Heart left ventricle (tissue), 13 donors: ENCODE data around the gene WSCD2.

Experiments used
- POLR2A ChIP-seq, 2 donors: fragments of 450-650 bp; IDR thresholded peaks; one replicate each; pipeline ENCODE4 v1.6.1; 2017; ENCODE audit warnings: antibody characterized with exemption in 2 of 2, mild to moderate bottlenecking in 2 of 2, moderate library complexity in 2 of 2
- TF ChIP-seq, protein P1 (sequence below), 12 donors: fragments of 200-600 bp; sonication (generic) in 4 of 12; IDR thresholded peaks; one replicate each; pipeline versions ENCODE4 v1.5.0 to v1.8.0; 2018 to 2022; ENCODE audit warnings: antibody characterized with exemption in 12 of 12, mild to moderate bottlenecking in 5 of 12
- donor health status: ischemic (EF 13 %, LVEDD 7.1; RV severe dilation, severe dysfunction).
- donor health status: DM: no; HTN: yes; CAD: no.
- donor health status: DM: no; HTN: no; CAD: no.
- donor health status: ischemic (EF 25% LVEDD 6.9; RV normal size, moderate dysfunction).
- donor health status: ischemic (EF 25% LVEDD 5.7; RV mildly dilated, moderate dysfunction).
- donor health status: ischemic (EF 35%, LVEDD 5.7; RV mildly dilated, moderate dysfunction).
- donor health status: nonischemic (EF 11% LVEDD 7.7; RV severe dilation, severe dysfunction).
- donor health status: DM: yes; HTN: yes; CAD: no.
- donor health status: PGD.
- donor health status: ischemic (EF 29% LVEDD 5.4; RV normal size, mild dysfunction).
- donor health status: nonischemic (EF 23%, LVEDD 6.1; RV moderate dilation, normal function).

DNA sequence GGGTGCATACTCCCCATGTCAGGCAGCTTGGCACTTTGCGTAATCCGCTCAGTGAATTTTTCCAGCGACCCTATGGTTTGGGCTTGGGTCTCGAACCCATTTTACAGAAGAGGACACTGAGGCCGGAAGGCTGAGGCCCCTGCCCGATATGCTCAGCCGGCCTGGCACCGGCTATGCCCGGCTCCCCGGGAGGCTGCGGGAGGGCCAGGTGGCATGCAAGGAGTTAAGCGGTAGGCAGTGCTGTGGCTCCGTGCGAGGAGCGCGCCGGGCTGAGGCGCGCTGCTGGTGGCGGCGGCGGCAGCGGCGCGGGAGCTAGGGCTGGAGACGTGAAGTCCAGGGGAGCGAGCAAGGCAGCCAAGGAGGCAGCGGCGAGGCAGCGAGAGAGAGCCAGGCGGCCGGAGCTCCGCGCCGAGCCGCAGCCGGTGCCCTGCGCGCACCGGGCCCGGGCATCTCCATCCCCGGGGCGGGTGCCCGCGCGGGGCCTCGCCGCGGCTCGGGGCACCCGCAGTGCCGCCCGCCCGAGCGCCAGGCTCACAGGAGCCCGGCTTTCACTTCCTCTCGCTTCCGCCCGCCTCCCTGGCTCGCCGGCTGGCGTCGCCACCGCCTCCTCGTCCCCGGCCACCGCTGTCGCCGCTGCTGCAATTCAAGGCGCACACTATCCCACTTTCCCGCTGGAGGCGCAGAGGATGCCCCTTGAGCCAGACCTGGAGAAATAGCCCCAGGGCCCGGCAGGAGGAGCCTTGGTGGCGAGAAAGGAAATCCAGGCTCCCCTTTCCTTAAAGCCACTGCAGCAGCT lies at the start of gene WSCD2:
- TF ChIP-seq, protein P1, sequence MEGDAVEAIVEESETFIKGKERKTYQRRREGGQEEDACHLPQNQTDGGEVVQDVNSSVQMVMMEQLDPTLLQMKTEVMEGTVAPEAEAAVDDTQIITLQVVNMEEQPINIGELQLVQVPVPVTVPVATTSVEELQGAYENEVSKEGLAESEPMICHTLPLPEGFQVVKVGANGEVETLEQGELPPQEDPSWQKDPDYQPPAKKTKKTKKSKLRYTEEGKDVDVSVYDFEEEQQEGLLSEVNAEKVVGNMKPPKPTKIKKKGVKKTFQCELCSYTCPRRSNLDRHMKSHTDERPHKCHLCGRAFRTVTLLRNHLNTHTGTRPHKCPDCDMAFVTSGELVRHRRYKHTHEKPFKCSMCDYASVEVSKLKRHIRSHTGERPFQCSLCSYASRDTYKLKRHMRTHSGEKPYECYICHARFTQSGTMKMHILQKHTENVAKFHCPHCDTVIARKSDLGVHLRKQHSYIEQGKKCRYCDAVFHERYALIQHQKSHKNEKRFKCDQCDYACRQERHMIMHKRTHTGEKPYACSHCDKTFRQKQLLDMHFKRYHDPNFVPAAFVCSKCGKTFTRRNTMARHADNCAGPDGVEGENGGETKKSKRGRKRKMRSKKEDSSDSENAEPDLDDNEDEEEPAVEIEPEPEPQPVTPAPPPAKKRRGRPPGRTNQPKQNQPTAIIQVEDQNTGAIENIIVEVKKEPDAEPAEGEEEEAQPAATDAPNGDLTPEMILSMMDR (IDR thresholded peaks at IDR 0.05): peak in 7 of 12 donors; percentile 6 to 40 (median 20)
- TF ChIP-seq POLR2A (IDR thresholded peaks at IDR 0.05): no peak
